Astrocyte (in vitro differentiated cells and primary cell): ENCODE results near the gene CLEC2D.
"Not testable (repeated sequence)": the region's sequence is repeated elsewhere in the genome, so short reads cannot be mapped to it uniquely, and the experiment has no call there.

ENCODE experiments used
- CTCF ChIP-seq: IDR thresholded peaks from 2 replicates; pipeline ENCODE4 v1.5.1; 2011; ENCODE audit warnings: low read depth, mild to moderate bottlenecking, inconsistent platforms, low read length, moderate library complexity; ENCODE audit not compliant: insufficient read depth
- EZH2 ChIP-seq: IDR thresholded peaks from 2 replicates; pipeline ENCODE4 v1.6.1; 2012; ENCODE audit warnings: mild to moderate bottlenecking, low read length, inconsistent platforms; ENCODE audit not compliant: insufficient read depth

DNA sequence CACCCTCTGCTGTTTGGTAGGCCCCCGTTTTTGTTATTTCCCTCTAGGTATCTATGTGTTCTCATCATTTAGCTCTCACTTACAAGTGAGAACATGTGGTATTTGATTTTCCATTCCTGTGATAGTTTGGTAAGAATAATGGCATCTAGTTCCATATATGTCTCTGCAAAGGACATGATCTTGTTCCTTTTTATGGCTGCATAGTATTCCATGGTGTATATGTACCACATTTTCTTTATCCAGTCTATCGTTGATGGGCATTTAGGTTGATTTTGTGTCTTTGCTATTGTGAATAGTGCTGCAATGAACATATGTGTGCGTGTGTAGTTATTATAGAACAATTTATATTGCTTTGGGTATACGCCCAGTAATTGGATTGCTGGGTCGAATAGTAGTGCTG, 35.0 kb downstream of the CLEC2D start:
- not testable (repeated sequence) for TF ChIP-seq CTCF, EZH2
